Gastrocnemius medialis (tissue), 4 donors: Measurements from ENCODE around the gene FOXF1.

Experiments
- POLR2A ChIP-seq, 2 donors: fragments of 450-650 bp; IDR thresholded peaks; one replicate each; pipeline ENCODE4 v1.6.1; 2017; ENCODE audit warnings: antibody characterized with exemption in 2 of 2, mild to moderate bottlenecking in 2 of 2, moderate library complexity in 2 of 2
- TF ChIP-seq, protein P1 (sequence below), 5 experiments: fragments of 450-650 bp in 3 of 5; fragments of 200-600 bp in 2 of 5; sonication (generic) in 2 of 5; IDR thresholded peaks in 4 of 5; conservative IDR thresholded peaks in 1 of 5; 1 replicate in 4 of 5; 2 replicates in 1 of 5; pipeline ENCODE4 v1.5.1; 2016 to 2019; ENCODE audit warnings: antibody characterized with exemption in 5 of 5, mild to moderate bottlenecking in 3 of 5, moderate library complexity in 3 of 5

GRCh38 chr16:86499440-86499786 is 10.9 kb upstream of the FOXF1 start:
- TF ChIP-seq POLR2A (IDR thresholded peaks at IDR 0.05), result no peak
- TF ChIP-seq, protein P1, sequence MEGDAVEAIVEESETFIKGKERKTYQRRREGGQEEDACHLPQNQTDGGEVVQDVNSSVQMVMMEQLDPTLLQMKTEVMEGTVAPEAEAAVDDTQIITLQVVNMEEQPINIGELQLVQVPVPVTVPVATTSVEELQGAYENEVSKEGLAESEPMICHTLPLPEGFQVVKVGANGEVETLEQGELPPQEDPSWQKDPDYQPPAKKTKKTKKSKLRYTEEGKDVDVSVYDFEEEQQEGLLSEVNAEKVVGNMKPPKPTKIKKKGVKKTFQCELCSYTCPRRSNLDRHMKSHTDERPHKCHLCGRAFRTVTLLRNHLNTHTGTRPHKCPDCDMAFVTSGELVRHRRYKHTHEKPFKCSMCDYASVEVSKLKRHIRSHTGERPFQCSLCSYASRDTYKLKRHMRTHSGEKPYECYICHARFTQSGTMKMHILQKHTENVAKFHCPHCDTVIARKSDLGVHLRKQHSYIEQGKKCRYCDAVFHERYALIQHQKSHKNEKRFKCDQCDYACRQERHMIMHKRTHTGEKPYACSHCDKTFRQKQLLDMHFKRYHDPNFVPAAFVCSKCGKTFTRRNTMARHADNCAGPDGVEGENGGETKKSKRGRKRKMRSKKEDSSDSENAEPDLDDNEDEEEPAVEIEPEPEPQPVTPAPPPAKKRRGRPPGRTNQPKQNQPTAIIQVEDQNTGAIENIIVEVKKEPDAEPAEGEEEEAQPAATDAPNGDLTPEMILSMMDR (IDR thresholded peaks at IDR 0.05 in 4 of 5, conservative IDR thresholded peaks at IDR 0.05 in 1 of 5), result no peak
